HG02642 (cell line): ENCODE results near the gene NLRP13.
"Not testable (repeated sequence)": the region's sequence is repeated elsewhere in the genome, so short reads cannot be mapped to it uniquely, and the experiment has no call there.

Experiments used
- ATAC-seq: cut with Tn5 transposase; IDR thresholded peaks from one replicate; pipeline ENCODE4 v1.9.1; 2021; ENCODE audit warnings: mild to moderate bottlenecking; ENCODE audit not compliant: unreplicated experiment, poor library complexity

The NLRP13 gene, protein sequence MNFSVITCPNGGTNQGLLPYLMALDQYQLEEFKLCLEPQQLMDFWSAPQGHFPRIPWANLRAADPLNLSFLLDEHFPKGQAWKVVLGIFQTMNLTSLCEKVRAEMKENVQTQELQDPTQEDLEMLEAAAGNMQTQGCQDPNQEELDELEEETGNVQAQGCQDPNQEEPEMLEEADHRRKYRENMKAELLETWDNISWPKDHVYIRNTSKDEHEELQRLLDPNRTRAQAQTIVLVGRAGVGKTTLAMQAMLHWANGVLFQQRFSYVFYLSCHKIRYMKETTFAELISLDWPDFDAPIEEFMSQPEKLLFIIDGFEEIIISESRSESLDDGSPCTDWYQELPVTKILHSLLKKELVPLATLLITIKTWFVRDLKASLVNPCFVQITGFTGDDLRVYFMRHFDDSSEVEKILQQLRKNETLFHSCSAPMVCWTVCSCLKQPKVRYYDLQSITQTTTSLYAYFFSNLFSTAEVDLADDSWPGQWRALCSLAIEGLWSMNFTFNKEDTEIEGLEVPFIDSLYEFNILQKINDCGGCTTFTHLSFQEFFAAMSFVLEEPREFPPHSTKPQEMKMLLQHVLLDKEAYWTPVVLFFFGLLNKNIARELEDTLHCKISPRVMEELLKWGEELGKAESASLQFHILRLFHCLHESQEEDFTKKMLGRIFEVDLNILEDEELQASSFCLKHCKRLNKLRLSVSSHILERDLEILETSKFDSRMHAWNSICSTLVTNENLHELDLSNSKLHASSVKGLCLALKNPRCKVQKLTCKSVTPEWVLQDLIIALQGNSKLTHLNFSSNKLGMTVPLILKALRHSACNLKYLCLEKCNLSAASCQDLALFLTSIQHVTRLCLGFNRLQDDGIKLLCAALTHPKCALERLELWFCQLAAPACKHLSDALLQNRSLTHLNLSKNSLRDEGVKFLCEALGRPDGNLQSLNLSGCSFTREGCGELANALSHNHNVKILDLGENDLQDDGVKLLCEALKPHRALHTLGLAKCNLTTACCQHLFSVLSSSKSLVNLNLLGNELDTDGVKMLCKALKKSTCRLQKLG

DNA sequence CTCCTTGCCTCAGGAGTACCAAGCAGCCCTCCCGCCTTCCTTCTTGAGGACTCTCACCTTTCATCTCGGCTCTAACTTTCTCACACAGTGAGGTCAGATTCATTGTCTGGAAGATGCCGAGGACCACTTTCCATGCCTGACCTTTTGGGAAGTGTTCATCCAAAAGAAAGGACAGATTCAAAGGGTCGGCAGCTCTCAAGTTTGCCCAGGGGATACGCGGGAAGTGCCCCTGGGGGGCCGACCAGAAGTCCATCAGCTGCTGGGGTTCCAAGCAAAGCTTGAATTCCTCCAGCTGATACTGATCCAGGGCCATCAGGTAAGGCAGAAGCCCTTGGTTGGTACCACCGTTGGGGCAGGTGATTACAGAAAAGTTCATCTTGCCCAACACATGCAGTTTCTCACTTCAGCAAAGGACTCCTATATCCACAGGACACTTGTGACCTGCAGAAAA is at the start of gene NLRP13:
TSS of gene NLRP13 (minus strand) at position 401 of the 451 bp plus-strand sequence. CDS start at position 376, 25 bp downstream.
- ATAC-seq: no peak

DNA sequence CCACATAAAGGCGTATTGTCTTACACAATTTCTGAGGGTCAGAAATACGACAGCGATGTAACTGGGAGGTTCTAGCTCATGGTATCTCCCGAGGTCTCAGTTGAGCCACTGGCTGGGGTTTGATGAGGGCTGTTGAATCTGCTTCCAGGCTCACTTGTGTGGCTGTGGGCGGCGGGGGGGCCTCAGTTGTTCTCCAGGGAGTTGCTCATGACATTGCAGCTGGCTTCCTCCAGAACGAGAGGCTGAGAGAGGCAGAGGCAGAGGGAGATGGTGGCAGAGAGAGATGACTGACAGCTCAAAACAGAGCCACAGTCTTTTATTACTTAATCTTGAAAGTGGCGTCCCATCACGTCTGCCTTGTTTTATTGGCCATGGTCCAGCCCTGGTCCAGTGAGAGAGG is 48.3 kb upstream of the NLRP13 start:
- no peak for ATAC-seq

DNA sequence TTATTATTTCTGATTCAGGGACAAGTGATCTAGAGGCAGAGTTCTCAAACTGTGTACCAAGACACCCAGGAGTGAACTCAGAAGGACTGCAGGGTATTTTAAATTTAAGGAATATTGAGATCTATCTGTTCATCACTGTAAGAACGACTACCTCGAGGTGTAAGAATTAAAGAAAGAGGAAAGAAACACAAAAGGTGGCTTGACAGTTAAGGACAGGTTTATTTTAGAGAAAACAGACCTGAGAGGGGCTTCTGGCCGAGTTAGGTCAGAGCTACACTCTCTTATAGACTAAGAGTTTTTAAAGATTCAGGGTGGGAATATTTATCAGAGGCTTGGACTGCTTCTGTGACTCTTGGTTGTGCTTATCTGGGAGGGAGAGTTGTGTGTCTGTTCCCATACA is 41.8 kb upstream of the NLRP13 start:
- ATAC-seq: no peak

DNA sequence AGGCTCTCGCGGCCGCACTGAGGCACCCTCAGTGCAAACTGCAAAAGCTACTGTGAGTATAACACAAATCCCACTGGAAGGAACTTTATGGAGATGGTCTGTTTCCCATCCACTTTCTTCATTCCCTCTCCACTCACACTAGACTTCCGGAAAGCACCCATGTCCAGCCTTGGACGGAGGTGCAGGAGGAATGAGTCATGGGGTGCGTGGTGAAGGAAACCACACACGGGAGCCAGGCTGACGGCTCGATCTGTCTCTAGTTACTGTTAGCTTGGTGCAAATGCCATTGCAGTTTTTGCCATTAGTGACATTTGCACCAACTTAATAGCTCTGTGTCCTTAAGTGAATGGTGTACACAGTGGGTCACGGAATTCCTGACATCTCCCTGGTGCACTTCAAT is 30.1 kb upstream of the NLRP13 start:
- ATAC-seq: no peak

DNA sequence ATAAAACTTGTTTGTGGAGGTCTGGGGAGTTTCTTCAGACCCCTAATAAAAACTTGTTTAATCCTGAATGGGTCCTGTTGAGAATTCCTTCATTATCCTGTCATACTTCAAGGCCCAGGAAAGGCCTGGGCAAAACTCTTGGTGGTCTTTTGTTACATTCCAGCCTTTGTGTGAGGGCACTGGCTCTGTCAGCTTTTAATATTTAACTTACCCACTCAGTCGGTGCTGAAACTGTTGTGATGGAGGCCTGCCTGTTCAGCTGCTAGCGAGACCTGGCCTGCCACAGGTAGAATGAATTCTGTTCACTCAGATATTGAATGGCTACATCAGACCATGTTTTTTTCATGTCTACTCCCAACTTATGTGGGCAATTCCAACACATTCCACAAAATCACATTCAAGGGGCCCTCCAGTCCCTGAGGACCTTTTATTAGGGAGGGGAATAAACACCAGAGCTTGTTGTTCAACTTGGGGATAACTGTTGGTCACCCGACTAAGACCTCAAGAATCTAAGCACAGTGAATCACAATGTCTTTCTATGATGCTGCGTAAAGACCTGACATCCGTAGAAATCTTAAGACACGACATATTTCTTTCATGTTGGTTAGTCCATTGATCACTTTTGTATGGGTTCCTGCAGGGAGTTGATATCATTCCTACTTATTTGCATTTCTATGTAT is 28.0 kb upstream of the NLRP13 start:
- no peak for ATAC-seq

DNA sequence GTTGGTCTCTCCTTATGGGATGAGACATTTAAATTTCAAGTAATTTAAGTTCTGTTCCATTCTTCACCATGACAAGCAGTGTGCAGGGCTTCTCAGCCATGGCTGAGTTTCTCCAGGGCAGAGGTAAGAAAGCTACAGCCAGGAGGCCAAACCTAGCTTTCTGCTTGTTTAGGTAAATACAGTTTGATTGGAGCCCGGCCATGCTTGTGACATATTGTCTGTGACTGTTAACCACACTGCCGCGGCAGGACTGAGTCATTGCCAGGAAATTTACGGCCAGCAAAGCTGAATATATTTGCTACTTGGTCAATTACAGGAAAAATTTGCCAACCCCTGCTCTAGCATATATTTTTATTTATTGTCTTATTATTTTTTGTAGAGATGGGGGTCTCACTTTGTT is 26.2 kb upstream of the NLRP13 start:
- no peak for ATAC-seq

DNA sequence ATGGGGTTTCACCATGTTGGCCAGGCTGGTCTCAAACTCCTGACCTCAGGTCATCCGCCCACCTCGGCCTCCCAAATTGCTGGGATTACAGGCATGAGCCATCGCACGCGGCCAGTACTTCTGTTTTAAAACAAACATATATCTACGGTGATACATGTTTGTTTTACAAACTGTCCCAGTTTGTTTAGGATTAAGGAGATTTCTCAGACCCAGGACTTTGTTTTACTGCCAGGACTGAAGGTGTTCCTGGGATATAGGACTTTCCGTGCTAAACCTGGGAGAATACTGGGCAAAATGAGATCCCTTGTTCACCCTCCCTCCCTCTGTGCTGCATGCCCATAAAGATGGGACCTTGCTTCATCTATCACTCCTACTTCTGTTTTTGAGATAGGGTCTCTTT is 24.3 kb upstream of the NLRP13 start:
- no peak for ATAC-seq

DNA sequence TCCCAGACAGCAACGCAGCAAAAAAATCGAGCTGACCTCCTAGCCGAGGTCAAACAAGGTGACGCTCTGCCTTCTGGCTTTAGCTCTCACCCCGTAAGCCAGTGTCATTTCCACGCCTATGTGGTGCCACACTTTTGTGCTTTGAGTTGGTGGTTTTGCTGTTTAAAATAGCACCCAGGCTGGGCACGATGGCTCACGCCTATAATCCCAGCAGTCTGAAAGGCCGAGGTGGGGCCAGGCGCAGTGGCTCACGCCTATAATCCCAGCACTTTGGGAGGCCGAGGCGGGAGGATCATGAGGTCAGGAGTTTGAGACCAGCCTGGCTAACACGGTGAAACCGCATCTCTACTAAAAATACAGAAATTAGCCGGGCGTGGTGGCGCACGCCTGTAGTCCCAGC is 18.4 kb upstream of the NLRP13 start:
- not testable (repeated sequence) for ATAC-seq

DNA sequence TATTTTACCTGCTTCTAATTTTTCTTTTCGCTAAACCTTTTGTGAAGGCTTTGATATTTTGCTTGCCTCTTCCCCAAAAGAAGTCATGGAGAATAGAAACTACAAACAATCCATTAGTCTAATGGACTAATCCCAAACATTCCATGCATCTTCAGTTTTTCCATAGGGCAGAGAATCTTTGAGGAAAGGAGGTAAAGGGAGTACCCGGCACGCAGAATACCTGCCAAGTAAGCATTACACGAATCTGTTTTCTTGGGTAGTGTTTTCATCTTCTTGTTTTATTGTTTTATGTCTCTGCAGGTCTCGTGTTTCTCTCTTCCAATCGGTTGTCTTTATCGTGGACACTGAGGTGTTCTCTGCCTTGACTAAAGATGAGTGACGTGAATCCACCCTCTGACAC is 15.4 kb upstream of the NLRP13 start, which contains the start of gene NLRP8:
TSS of gene NLRP8 (plus strand) at position 301 of the 400 bp plus-strand sequence.
- ATAC-seq: no peak

DNA sequence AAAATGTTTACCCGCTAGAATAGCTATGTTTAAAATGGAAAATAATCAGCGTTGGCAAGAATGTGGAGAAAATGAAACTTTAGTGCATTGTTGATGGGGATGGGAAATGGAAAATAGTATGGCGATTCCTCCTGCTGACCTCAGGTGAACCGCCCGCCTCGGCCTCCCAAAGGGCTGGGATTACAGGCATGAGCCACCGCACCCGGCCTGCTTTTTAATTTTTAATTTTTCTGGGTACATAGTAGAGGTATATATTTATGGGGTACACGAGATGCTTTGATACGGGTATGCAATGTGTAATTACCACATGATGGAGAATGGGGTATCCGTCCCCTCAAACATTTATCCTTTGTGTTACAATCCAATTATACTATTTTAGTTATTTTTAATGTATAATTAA is 8.2 kb upstream of the NLRP13 start:
- no peak for ATAC-seq

DNA sequence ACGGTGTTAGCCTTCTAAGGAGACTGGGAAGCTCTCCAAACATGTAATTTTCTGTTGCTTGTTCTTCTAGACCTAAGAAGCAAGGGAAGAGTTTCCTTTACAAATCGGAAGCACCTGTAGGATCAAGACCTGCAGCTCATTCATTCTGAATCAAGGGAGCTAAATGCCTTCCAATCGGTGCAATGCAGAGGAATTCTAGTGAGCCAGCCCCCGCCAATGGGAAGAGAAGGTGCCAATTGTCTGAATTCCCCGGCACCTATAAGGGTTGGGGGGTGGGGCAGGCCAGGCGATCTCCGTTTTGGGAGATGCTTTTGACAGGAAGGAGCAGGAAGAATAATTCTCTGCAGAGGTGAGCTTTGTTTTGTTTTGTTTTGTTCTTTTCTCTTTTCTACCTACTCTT is 7.1 kb upstream of the NLRP13 start:
- ATAC-seq: no peak

DNA sequence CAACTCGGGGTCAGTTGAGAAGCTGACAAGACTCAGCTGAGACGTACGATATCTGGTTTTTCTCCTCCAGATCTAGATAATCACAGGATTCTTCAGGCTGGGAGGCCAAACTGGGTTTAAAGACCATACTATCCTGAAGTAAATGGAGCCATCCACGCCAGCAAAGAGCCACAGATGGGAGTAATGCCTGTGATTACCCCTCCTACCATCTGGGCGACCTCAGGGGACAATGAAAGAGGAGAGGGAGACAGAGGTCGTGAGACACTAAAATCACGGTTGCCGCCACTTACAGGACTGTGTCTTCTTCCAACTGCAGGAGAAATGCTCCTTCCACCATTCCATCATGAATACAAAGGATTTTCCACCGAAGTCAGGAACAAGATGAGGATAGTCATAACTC is 3.1 kb upstream of the NLRP13 start:
- ATAC-seq: no peak

DNA sequence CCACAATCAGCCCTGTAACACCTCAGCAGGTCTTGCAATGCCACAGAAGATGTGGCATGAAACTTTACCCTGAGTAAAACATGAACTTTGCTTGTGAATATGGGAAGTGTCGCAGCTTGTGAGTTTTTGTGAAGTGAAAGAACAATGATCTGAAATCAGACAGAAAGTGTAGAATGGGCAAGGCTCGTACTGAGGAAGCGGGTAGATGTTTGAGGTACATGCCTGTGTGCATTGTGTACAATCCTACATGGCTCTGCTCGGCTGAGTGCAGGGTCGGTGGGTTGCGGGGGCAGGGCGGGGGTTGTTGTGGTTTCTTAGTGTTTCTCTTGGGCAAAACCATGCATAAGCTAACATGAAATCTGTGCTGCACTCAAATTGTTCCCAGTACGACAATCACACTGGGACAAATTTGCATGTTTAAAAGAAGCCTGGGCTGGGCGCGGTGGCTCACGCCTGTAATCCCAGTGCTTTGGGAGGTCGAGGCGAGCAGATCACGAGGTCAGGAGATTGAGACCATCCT is 1.1 kb downstream of the NLRP13 start:
- ATAC-seq: no peak

DNA sequence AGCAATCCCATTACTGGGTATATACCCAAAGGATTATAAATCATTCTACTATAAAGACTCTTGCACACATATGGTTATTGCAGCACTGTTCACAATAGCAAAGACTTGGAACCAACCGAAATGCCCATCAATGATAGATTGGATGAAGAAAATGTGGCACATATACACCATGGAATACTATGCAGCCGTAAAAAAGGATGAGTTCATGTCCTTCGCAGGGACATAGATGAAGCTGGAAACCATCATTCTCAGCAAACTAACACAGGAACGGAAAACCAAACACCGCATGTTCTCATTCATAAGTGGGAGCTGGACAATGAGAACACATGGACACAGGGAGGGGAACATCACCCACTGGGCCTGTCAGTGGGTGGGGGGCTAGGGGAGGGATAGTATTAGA is 2.9 kb downstream of the NLRP13 start:
- not testable (repeated sequence) for ATAC-seq

DNA sequence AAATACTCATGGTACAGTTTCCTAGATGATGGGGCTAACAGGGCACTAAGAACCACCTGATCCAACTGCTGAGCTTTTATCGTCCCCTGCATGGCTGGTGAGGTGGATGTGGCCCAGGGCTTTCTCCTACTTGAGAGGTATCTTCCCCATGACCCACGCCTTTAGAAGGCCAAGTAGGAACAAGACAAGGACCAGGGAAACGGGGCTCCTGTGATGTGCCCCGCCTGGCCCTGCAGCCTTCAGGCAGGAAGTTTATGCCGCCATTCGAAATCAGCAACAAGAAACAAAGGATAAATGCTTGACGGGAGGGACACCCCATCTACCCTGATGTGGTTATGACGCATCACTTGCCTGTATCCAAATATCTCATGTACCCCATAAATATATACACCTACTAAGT is 4.1 kb downstream of the NLRP13 start:
- no peak for ATAC-seq

DNA sequence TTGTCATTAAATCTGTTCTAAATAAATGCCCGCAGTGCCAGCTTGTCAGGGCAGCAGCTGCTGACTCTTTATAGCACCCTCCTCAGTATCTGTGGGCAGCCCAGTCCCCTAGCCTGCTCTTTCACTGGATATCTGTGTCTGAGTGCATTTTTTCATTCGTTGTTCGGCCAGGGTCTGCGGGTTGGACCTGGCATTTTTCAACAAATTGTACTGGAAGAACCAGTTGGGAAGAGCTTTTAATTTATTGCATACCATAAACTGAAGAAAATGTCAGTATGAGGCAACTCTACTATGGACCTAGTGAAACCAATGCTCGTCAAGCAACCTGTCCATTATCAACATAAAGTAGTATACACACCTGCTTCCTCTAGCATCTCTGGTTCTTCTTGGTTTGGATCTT is 8.6 kb downstream of the NLRP13 start:
- ATAC-seq: no peak

DNA sequence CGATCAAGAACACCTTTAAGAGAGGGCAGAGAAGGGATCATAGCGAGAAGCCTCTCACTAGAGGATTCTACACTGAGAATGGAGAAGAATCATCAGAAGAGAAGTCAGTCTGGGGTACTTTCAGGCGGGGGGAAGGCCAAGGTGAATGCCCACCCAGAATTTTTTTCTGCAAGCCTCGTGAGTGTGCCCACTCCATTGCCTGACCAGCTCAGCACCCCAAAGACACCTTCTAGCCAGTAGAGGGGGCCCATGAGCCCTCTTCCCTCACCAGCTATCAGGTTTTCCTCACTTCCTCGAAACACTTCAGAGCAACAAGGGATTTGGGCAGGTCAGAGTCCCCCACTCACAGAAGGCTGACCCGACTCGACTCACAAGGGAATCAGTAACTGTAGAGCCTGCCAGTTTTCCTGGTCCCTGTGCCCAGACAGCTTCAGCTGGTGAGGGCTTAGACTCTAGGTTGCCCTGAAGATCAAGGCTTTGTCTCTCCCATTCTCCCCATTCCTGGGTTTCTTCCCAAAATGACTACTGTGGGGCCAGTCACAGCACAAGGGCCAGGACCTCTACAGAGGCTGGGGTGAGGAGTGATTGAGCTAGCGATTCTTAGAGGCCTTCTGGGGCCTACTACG is 18.4 kb downstream of the NLRP13 start:
- no peak for ATAC-seq

DNA sequence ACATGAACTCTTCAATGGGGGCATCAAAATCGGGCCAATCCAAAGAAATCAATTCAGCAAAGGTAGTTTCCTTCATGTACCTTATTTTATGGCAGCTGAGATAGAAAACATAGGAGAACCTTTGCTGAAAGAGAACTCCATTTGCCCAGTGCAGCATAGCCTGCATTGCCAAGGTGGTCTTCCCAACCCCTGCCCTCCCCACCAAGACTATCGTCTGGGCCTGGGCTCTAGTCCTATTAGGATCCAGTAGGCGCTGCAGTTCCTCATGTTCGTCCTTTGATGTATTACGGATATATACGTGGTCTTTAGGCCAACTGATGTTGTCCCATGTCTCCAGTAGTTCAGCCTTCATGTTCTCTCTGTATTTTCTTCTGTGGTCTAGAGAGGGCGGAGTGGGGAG is 19.2 kb downstream of the NLRP13 start:
- no peak for ATAC-seq

DNA sequence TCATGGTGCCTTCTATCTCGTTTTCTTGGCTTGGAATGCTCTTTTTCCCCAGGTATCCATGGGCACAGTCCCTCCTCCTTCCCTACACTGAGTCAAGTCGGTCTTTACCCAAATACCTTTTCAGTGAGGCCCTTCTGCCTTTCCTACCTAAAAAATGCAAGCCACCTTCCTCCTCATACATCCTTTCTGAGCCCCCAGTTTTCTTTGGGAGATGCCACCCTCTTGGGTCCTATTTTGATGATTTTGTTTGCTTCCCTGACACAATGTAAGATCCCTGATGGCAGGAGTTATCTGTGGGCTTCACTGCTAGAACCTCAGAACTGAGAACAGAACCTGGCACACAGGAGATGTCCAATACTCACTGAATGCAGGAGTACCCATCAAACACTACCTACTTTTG is 22.3 kb downstream of the NLRP13 start:
- ATAC-seq: no peak

DNA sequence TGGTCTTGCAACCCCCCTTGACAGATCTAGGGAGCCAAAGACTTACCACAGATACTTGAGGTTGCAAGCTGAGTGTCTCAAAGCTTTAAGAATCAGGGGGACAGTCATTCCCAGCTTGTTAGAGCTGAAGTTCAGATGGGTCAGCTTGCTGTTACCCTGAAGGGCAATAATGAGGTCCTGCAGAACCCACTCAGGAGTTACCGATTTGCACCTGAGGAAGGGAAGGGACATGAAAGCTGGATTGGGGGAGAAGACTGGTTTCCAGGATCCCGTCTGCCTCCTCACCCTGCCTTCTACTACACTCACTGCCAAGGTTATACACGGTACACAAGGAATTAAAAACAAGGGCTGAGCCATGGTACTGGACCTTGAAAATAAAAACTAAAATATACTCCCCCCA is 24.4 kb downstream of the NLRP13 start:
- no peak for ATAC-seq
